Keratinocyte (primary cell): ENCODE results near the gene P2RX7. TPM values are rescaled to one million over a fixed set of nuclear protein-coding genes. Genes with fewer than 3 reads are reported as not detected.

Source experiments
- DNase-seq: peaks from one replicate; pipeline ENCODE4 v3.0.0-alpha.2; 2011; ENCODE audit warnings: low read depth, missing footprints, low spot score
- FAIRE-seq: peaks from 2 replicates; lab custom pipeline; 2011; peaks lifted over from hg19 to GRCh38; lab: Jason Lieb, UNC
- H2AFZ ChIP-seq: 2 replicates; pipeline ENCODE4 v1.6.0; 2012; ENCODE audit warnings: low read length, control low read depth, inconsistent platforms; ENCODE audit not compliant: control insufficient read depth
- H3K27ac ChIP-seq: 2 replicates; pipeline ENCODE4 v1.5.1; 2011; ENCODE audit warnings: low read length; ENCODE audit not compliant: control insufficient read depth, insufficient read depth
- H3K27me3 ChIP-seq: 3 replicates; pipeline ENCODE4 v1.6.0; 2011; ENCODE audit warnings: low read length; ENCODE audit not compliant: control insufficient read depth, insufficient read depth; ENCODE audit errors: extremely low read depth
- H3K36me3 ChIP-seq, 2 experiments: 2 replicates in 1 of 2; 3 replicates in 1 of 2; pipeline ENCODE4 v1.5.1; 2011; ENCODE audit warnings: low read length in 2 of 2, mild to moderate bottlenecking in 1 of 2; ENCODE audit not compliant: control insufficient read depth in 2 of 2, insufficient read depth in 2 of 2; ENCODE audit errors: extremely low read depth in 1 of 2
- H3K4me1 ChIP-seq: 3 replicates; pipeline ENCODE4 v1.5.1; 2011; ENCODE audit warnings: low read length; ENCODE audit not compliant: control insufficient read depth, insufficient read depth; ENCODE audit errors: extremely low read depth
- H3K4me2 ChIP-seq: 3 replicates; pipeline ENCODE4 v1.6.0; 2011; ENCODE audit warnings: low read depth, low read length; ENCODE audit not compliant: control insufficient read depth, insufficient read depth; ENCODE audit errors: extremely low read depth
- H3K4me3 ChIP-seq, 3 experiments: fragments of 200-600 bp in 1 of 3; sonication (generic) in 1 of 3; 2 replicates in 2 of 3; 3 replicates in 1 of 3; pipeline ENCODE4 v1.5.1; 2011 to 2016; ENCODE audit warnings: low read length in 3 of 3, mild to moderate bottlenecking in 3 of 3, control low read depth in 2 of 3, inconsistent platforms in 1 of 3, low read depth in 1 of 3, mixed read lengths in 1 of 3, mixed run types in 1 of 3, moderate library complexity in 1 of 3; ENCODE audit not compliant: control insufficient read depth in 2 of 3, insufficient read depth in 2 of 3; ENCODE audit errors: extremely low read depth in 1 of 3
- H3K79me2 ChIP-seq: 2 replicates; pipeline ENCODE4 v1.6.0; 2012; ENCODE audit warnings: low read length; ENCODE audit not compliant: control insufficient read depth, insufficient read depth
- H3K9ac ChIP-seq: 3 replicates; pipeline ENCODE4 v1.6.0; 2011; ENCODE audit warnings: low read length; ENCODE audit not compliant: control insufficient read depth, insufficient read depth; ENCODE audit errors: extremely low read depth
- H3K9me1 ChIP-seq: 3 replicates; pipeline ENCODE4 v1.6.0; 2011; ENCODE audit warnings: low read length; ENCODE audit not compliant: control insufficient read depth, insufficient read depth; ENCODE audit errors: extremely low read depth
- H3K9me3 ChIP-seq: 2 replicates; pipeline ENCODE4 v1.5.1; 2012; ENCODE audit warnings: low read depth, low read length; ENCODE audit not compliant: control insufficient read depth
- H4K20me1 ChIP-seq: 3 replicates; pipeline ENCODE4 v1.6.0; 2011; ENCODE audit warnings: low read length; ENCODE audit not compliant: control insufficient read depth, insufficient read depth; ENCODE audit errors: extremely low read depth
- EZH2 ChIP-seq: IDR thresholded peaks from one replicate; pipeline ENCODE4 v1.6.1; 2012; ENCODE audit warnings: inconsistent platforms, mild to moderate bottlenecking, low read length, moderate library complexity
- dilution Hi-C: fragments of 300-500 bp; cut with MboI; formaldehyde crosslinking; loops from one replicate; pipeline ENCODE4 v1.7.0; 2020; ENCODE audit warnings: low sequenced_read_pairs; ENCODE audit not compliant: extremely low pct_ligation_motif_present
- polyA plus RNA-seq, 5 experiments: library from polyadenylated mRNA; depleted of rRNA in 3 of 5; stranded (reverse) in 3 of 5; stranded (forward) in 1 of 5; unstranded in 1 of 5; fragments of >200 nt; gene quantifications; 1 replicate in 1 of 5; 2 replicates in 3 of 5; 3 replicates in 1 of 5; pipeline versions ENCODE4 v1.2.1 to v1.2.3, GENCODE V29; 2011 to 2012; ENCODE audit warnings: missing spikeins in 2 of 5, low read depth in 1 of 5, low replicate concordance in 1 of 5
- TF ChIP-seq, protein P1 (sequence below), 3 experiments: IDR thresholded peaks in 1 of 3; conservative IDR thresholded peaks in 1 of 3; optimal IDR thresholded peaks in 1 of 3; 2 replicates in 2 of 3; 3 replicates in 1 of 3; pipeline versions ENCODE3 to v1.5.1; 2011; ENCODE audit warnings: low read length in 3 of 3, mild to moderate bottlenecking in 3 of 3, moderate library complexity in 2 of 3, control low read depth in 1 of 3, inconsistent platforms in 1 of 3; ENCODE audit not compliant: insufficient read depth in 2 of 3; ENCODE audit errors: extremely low read depth in 1 of 3

Gene P2RX7
- polyA plus RNA-seq, 1 donor (not counting 4 experiments of a cell fraction or from before 2014, with no cell fraction given), result 0.20 TPM

DNA sequence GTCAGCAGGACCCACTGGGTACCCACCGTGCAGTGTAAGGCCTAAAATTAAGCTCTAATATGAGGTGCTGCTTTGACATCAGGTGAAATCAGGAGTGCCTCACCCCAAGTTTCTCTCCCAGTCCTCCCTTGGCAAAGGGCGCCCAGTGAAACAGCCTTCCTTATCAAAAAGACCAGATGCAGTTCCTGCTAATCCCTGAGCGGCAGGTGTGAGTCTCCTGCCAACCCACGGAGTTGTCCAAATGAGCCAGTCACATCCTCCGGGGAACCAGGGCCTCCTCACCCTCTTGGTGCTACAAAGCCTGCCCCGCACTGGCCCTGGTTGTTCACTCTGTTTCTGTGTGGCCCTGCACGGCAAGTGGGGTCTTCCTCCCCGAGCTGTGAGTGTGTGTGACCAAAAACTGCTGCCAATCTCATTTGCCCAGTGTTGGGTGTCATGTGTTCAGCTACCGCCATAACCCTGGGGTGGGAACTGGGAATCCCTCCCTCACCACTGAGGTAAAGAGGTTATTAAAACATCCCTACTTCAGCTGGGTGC, 57.0 kb downstream of the P2RX7 start:
- Histone ChIP-seq H4K20me1 (no peaks in the 10 kb centered on the region), H3K79me2 (no peaks in the 10 kb centered on the region), H3K27me3 (no peaks in the 10 kb centered on the region), H3K27ac (no peak overlapping the region), H3K4me2 (no peak overlapping the region), H3K9me1 (no peaks in the 10 kb centered on the region), H3K9me3 (no peaks in the 10 kb centered on the region), H3K9ac (no peak overlapping the region), H3K4me1 (peaks cover 12% of the 10 kb centered on the region), H2AFZ (no peak overlapping the region), H3K36me3 (no peaks in the 10 kb centered on the region), H3K4me3 (no peak overlapping the region)
- dilution Hi-C loops, result no loop called here
- no peak for TF ChIP-seq EZH2
- TF ChIP-seq, protein P1, sequence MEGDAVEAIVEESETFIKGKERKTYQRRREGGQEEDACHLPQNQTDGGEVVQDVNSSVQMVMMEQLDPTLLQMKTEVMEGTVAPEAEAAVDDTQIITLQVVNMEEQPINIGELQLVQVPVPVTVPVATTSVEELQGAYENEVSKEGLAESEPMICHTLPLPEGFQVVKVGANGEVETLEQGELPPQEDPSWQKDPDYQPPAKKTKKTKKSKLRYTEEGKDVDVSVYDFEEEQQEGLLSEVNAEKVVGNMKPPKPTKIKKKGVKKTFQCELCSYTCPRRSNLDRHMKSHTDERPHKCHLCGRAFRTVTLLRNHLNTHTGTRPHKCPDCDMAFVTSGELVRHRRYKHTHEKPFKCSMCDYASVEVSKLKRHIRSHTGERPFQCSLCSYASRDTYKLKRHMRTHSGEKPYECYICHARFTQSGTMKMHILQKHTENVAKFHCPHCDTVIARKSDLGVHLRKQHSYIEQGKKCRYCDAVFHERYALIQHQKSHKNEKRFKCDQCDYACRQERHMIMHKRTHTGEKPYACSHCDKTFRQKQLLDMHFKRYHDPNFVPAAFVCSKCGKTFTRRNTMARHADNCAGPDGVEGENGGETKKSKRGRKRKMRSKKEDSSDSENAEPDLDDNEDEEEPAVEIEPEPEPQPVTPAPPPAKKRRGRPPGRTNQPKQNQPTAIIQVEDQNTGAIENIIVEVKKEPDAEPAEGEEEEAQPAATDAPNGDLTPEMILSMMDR (optimal IDR thresholded peaks at IDR 0.05 in 1 of 3, IDR thresholded peaks at IDR 0.05 in 1 of 3, conservative IDR thresholded peaks at IDR 0.05 in 1 of 3; ENCODE audit: extremely low read depth in 1 of 3, insufficient read depth in 2 of 3, low read length in 3 of 3), result no peak
- FAIRE-seq, result no peak
- no peak for DNase-seq

DNA sequence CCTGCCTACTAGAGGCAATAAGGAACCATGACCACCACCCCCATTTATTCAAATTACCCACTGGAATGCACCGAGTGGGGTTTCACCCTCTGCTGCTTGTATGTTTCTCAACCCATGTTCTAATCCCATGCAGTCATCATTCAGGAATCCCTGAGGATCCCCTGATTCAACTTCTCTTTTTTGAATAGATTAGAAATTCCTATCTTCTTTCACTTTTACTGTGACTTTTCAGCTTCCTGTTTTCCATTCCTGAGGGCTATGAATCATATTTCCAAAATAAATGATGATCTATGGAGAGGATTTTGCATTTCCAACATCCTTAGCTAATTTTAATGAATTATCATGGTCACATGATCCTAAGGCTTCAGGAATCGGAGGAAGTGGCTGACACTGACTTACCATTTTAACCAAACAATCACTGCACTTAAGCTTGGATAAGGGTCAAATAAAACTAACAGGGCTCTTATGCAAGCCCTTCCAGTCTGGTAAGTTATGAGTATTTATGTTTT, 57.9 kb downstream of the P2RX7 start:
- H3K9me3 ChIP-seq, result no peaks in the 10 kb centered on the region
- no peak overlapping the region for H3K4me3 ChIP-seq
- no peak overlapping the region for H2AFZ ChIP-seq
- H3K9ac ChIP-seq, result no peak overlapping the region
- peak; percentile 79 for FAIRE-seq
- peak overlapping the region; percentile 53 for H3K27ac ChIP-seq
- H3K4me2 ChIP-seq, result peak overlapping the region; percentile 19
- dilution Hi-C loops, result no loop called here
- no peaks in the 10 kb centered on the region for H3K36me3 ChIP-seq
- H3K27me3 ChIP-seq, result no peaks in the 10 kb centered on the region
- no peaks in the 10 kb centered on the region for H4K20me1 ChIP-seq
- TF ChIP-seq, protein P1 (optimal IDR thresholded peaks at IDR 0.05 in 1 of 3, IDR thresholded peaks at IDR 0.05 in 1 of 3, conservative IDR thresholded peaks at IDR 0.05 in 1 of 3; ENCODE audit: extremely low read depth in 1 of 3, insufficient read depth in 2 of 3, low read length in 3 of 3), result no peak
- no peak for TF ChIP-seq EZH2
- peaks cover 9% of the 10 kb centered on the region for H3K4me1 ChIP-seq
- DNase-seq, result peak; percentile 63
- no peaks in the 10 kb centered on the region for H3K79me2 ChIP-seq
- H3K9me1 ChIP-seq, result no peaks in the 10 kb centered on the region
